CD4-positive, alpha-beta T cell treated with Interleukin-21 for 1 hour (primary cell): ENCODE results near the gene DIP2C.
A peak's percentile ranks its signal among the peaks of the same experiment; 100 is the strongest.
"Not testable (repeated sequence)": the region's sequence is repeated elsewhere in the genome, so short reads cannot be mapped to it uniquely, and the experiment has no call there.

ENCODE experiments used
- DNase-seq: peaks from one replicate; pipeline ENCODE4 v3.0.0-alpha.2; 2020

The DIP2C gene

GRCh38 chr10:331186-331585 is 358.3 kb downstream of the DIP2C start:
- DNase-seq, result no peak

- DNase-seq, result peak; percentile 15
These were observed 359.9 kb downstream of the DIP2C start for GRCh38 chr10:329361-330099.

- DNase-seq, result no peak
These were observed 361.3 kb downstream of the DIP2C start for GRCh38 chr10:327889-328852.

GRCh38 chr10:326894-327635 is 362.4 kb downstream of the DIP2C start:
- no peak for DNase-seq

- no peak for DNase-seq
These were observed 363.1 kb downstream of the DIP2C start for GRCh38 chr10:326350-326749.

GRCh38 chr10:325282-325681 is 364.2 kb downstream of the DIP2C start:
- no peak for DNase-seq

- DNase-seq, result peak; percentile 3
These were observed 364.9 kb downstream of the DIP2C start for GRCh38 chr10:324593-324992.

GRCh38 chr10:323651-324293 is 365.7 kb downstream of the DIP2C start:
- DNase-seq, result peak; percentile 55

- not testable (repeated sequence) for DNase-seq
These were observed 366.4 kb downstream of the DIP2C start for GRCh38 chr10:323046-323445.

- no peak for DNase-seq
These were observed 368.7 kb downstream of the DIP2C start for GRCh38 chr10:320771-321170.

- no peak for DNase-seq
These were observed 371.5 kb downstream of the DIP2C start for GRCh38 chr10:317926-318325.

GRCh38 chr10:317271-317769 is 372.1 kb downstream of the DIP2C start:
- DNase-seq, result peak; percentile 17

GRCh38 chr10:316390-316789 is 373.1 kb downstream of the DIP2C start:
- no peak for DNase-seq

GRCh38 chr10:314871-315270 is 374.6 kb downstream of the DIP2C start:
- no peak for DNase-seq

- no peak for DNase-seq
These were observed 375.1 kb downstream of the DIP2C start for GRCh38 chr10:314381-314780.

- DNase-seq, result no peak
These were observed 377.4 kb downstream of the DIP2C start for GRCh38 chr10:311901-312665.

- no peak for DNase-seq
These were observed 378.4 kb downstream of the DIP2C start for GRCh38 chr10:310976-311639.

GRCh38 chr10:310371-310770 is 379.1 kb downstream of the DIP2C start:
- no peak for DNase-seq

GRCh38 chr10:308572-309085 is 380.8 kb downstream of the DIP2C start:
- DNase-seq, result no peak

GRCh38 chr10:308101-308500 is 381.4 kb downstream of the DIP2C start:
- no peak for DNase-seq

GRCh38 chr10:307659-308058 is 381.8 kb downstream of the DIP2C start:
- no peak for DNase-seq
